ENCODE measurements around the gene IL4I1. TPM values are rescaled to one million over a fixed set of nuclear protein-coding genes. Genes with fewer than 3 reads are reported as not detected.
"Not testable (repeated sequence)": the region's sequence is repeated elsewhere in the genome, so short reads cannot be mapped to it uniquely, and the experiment has no call there.

The IL4I1 gene
- total RNA-seq, 1 experiment from 2014 or later: 0.15 TPM

DNA sequence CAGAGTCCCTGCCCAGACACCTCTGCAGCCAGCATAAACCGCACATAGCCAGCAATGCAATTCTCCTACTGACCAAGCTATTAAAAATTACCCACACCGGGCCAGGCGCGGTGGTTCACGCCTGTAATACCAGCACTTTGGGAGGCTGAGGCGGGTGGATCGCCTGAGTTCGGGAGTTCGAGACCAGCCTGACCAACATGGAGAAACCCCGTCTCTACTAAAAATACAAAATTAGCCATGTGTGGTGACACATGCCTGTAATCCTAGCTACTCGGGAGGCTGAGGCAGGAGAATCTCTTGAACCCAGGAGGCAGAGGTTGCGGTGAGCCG lies 28.2 kb upstream of the IL4I1 start:
- DNase-seq (ENCODE audit: low spot score): not testable (repeated sequence)

DNA sequence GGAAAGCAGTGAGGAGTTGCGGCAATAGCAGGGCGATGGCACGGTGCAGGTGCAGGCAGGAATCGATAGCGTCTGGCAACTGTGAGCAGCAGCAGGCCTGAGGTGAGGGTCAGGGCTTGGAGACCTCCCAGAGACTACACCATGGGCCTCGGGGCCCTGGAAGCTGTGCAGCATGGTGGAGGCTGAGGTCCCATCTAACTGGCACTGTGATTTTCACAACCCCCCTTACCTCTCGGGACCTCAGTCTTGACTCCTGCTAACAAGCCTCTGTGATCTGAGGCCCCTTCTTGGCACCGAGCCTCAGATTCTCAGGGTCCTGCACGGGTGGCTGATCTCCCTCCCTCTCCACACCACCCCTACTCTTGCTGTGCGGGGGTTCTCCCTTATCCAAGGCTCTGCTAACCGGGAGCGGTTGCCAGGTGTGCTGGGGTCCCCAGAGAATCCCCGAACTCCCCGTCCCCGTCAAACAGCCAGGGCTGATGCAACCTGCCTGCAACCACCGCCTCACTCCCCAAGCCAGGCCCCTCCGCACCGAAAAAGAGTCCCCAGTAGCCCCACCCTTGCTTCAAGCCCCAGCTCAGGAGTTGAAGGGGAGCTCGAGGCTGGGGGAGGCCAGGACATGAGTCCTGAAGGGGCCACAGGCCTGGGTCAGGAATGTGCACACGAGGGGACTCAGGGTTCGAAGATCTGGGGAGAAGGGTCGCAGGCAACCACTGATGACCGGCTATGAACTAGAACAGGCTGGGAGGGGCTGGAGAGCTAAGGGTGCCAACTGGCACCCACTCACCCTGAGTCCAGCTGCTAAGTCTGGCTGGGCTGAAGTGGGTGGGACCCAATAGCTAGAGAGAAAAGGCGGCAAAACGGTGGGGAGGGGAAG lies 27.6 kb upstream of the IL4I1 start:
- no peak for DNase-seq (ENCODE audit: low spot score)

GRCh38 chr19:49923055-49924003 lies 26.6 kb upstream of the IL4I1 start:
- DNase-seq (ENCODE audit: low spot score): no peak

DNA sequence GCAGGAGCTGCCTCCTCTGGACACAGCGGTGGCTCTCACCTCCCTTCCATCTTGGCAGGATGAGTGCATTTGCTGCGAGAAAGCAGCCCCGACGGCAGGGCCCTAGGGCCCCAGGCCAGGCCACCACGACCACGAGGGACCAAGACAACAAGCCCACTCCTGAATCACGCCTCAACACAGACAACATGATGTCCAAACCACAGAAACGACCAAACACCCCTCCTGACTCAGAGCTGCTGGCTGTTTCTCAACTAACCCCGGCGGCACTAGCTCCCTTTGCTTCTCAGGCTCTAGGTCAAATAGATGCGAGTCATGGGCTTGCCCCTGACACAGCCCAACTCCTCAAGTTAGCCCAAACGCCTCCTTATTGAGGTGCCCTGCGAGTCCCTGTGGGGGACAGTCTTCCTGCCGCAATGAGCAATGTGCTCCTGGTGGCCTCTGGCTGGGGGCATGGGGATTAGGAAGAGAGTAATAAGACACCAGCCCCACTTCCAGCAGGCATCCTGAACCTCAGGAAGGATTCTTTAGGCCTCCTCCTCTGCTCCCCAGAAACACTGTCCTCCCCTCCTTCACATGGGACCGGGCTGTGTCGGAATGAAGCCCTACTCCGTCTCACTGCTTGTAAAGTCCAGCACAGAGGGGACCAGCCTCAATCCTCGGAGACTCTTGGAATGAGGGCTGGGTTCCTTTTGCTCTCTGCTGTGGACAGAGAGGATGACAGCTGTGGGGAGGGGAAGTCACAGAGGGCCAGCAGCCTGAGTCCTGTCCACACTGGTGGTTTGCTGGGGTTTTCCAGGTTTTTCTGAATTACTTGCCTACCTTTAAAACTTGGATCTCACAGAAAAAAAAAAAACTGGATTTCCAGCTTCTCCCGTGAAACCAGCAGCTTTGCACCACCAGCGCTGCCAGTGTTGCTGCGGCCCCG lies 25.4 kb upstream of the IL4I1 start:
- no peak for DNase-seq (ENCODE audit: low spot score)

GRCh38 chr19:49920624-49921363 lies 24.1 kb upstream of the IL4I1 start:
- DNase-seq (ENCODE audit: low spot score): no peak

DNA sequence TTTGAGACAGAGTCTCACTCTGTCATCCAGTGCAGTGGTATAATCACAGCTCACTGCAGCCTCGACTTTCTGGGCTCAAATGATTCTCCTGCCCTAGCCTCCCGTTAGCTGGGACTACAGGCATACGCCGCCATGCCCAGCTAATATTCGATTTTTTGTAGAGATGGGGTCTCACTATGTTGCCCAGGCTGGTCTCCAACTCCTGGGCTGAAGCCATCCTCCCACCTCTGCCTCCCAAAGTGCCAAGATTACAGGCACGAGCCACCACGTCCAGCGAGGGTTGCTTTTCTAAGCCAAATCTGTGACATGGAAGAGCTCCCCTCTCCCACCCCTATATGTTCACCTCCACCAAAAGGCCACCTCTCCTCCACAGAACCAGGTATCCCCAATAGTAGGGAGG lies 21.4 kb upstream of the IL4I1 start:
- no peak for DNase-seq (ENCODE audit: low spot score)

DNA sequence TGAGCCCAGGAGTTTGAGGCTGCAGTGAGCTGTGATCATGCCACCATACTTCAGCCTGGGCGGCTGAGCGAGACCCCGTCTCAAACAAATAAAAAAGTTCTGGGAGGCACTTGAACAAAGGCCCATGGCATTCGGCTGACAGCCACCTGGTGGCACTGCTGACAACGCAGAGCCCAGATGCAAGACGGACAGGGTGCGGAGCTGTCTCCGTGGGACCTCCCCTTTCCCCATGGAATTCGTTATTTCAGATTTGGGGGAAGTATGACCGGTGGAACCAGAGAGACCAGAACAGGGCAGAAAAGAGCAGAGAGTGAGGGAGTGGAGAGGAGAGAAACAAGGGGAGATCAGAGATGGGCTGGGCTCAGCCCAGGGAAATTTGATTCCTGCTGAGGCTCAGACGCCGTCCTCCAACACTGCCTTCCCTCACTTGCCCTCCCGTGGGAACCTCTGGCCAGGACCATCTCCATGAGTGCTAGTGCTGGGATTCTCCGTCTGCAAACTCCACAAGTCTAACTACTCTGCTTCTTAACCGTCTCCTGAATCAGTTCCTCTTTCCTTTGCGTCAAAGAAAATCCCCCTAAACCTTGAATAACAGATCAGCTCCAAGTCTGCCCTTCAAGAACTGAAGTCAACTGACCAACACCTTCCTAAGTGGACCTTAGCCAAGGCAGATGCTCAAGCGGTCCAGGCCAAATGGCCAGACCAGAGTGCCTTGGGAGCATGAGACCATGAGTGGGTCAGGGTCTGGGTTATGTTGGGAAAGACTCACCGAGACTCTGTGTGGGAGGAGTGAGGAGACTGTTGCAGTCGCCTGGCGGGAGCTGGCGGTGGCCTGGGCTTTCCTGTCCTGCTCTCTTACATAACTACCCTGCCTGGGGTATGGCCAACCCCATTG lies 20.4 kb upstream of the IL4I1 start:
- no peak for DNase-seq (ENCODE audit: low spot score)

- no peak for DNase-seq (ENCODE audit: low spot score)
Observed at GRCh38 chr19:49915271-49915670, 18.6 kb upstream of the IL4I1 start.

GRCh38 chr19:49913720-49914119 lies 17.0 kb upstream of the IL4I1 start:
- DNase-seq (ENCODE audit: low spot score): no peak

DNA sequence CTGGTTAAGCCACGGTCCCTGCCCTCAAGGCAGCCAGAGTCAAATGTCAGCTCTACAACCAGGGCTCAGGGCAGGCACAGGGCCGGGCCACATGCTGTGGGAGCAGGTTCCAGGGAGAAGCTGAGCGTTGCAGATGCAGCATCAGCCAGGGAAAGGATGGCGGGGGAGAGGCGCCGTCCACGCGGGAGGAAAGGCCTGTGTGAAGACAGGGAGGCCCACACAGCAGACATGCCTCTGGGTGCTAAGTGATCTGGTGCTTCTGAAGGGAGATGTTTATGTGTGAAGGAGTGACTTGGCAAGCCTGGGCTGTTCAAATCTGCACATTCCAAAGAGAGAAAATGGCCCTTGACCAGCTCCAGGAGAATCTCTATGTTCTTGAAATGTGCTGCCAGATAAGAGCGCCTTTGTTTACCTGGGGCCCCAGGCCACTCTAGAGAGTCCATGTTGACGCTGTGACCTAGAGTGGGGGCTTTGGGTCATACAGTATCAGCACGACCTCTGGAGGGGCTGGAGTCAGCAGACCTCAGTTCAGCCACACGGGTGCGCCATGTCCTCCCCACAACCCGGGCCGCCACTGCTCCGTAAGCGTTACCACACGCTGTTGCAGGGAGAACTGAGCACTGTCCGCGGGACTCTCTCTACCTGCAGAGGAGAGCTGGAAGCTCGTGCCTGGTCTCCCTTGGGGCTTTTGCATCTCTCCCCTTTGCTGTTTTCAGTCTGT lies 16.4 kb upstream of the IL4I1 start:
- no peak for DNase-seq (ENCODE audit: low spot score)

DNA sequence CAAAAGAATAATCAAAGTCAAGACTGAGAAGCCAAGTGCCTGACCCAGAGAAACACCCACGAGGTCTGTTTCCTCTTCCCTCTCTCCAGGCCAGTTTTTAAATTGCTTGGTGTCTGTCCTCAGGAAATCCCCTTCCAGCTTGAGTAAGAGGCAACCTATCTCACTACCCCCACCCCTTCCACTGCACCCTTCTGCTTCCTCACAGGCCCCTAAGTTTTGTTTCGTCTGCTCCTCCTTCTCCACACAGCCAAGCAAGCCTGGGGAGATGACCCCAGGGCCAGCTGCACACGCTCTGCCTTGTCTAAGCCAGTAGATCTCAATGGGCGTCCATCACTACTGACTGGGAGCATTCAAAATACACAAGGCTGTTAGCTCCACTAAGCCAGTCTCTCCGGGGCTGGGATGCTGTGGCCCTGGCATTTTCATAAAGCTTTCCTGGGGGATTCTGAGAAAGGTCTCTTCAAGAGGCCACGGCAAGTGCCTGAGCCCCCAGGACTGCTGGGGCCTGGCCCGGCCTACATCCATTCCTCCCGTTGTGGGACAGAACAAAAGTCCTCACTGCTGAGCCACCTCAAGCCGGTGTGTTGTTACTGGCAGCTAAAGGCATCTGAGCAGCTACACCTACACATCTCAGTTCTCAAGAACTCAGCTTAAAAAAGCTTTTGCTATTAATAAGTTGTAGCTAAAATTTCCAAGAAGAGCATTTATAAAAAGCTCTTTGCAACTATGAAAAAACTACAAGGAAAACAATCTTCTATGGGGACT lies 14.9 kb upstream of the IL4I1 start:
- DNase-seq (ENCODE audit: low spot score): no peak

DNA sequence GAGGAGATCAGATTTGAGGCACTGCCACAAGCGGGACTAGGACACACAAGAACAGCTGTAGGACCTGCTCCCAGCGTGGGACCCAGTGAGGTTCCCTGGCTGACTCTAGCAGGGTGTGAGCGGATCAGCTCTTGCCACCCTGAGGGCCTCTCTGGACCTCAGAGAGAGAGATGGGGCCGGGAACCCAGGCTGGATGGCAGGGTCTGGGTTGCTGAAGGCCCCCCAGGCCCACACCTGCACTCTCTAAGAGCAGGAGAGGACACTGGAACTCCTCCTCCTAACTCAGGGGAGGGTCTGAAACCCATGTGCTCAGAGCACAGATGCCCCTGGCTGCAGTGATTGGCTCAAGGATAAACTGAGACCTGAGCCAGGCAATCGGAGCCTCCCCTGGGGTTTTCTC lies 13.5 kb upstream of the IL4I1 start:
- DNase-seq (ENCODE audit: low spot score): no peak

- DNase-seq (ENCODE audit: low spot score): no peak
Observed at GRCh38 chr19:49908480-49909420, 12.1 kb upstream of the IL4I1 start.

DNA sequence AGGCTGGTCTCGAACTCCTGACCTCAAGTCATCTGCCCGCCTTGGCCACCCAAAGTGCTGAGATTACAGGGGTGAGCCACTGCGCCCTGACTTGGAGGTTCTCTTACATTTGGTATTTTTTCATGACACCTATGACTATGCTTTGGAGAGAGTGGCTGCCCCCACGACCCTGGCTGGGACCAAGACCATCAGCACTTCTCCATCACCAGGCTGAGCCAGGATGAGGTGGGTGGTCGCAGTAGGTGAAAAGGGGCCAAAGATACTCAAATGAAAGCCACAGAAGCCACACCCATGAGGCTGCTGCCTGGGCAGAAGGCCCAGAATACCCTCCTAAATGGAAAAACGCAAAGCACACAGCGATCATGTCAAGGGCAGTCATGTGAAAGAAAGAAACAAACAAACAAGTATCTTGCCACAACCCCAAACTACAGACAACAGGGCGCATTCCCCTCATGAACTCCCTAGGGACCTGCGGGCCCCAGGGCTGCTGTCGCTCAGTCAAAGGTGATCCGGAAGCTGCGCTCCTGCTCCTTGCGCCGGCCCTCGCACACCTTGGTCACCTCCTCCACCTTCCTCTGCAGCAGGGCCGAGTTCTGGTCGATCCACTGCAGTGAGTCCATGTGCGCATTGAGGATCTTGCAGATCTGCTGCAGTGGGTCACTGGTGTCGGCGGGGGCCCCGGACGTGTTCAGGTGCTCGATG lies 11.2 kb upstream of the IL4I1 start:
- no peak for DNase-seq (ENCODE audit: low spot score)

DNA sequence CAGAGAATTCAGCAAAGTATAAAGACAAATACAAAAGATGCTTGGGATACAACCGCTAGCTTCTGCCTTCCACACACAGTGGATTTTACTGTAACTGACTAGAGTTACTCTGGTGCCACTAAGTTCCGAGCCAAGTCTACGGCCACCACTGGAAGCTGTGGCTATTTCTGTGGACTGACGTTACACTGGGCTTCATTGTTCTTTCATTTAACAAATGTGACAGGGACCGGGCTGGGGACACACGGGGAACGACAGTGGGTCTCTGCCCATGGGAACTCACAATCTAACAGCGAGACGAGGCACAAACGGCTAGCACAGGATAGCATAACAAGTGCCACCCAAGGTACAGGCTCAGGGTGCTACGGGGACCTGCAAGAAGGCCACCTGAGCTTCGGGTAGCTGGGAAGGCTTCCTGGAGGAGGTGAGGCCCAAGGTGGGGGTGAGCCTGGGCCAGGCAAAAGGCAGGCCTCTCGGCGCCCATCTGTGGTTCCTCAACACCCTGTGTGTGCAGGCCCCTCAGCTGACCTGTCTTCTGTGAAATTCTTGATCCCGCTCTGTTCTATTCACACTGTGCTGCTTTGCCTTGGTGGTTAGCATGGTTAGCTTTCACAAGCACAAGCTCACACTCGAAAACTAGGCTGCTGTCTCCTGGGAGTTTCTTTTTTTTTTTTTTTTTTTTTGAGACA lies 10.3 kb upstream of the IL4I1 start:
- DNase-seq (ENCODE audit: low spot score): no peak

GRCh38 chr19:49904136-49904535 lies 7.4 kb upstream of the IL4I1 start:
- no peak for DNase-seq (ENCODE audit: low spot score)

Measured in H4 (cell line).